ENCODE measurements around the gene TMEM86B.
A peak's percentile ranks its signal among the peaks of the same experiment; 100 is the strongest.

Gene TMEM86B

GRCh38 chr19:55208880-55209692 is 19.5 kb downstream of the TMEM86B start, which contains the start of gene PTPRH:
TSS of gene PTPRH (minus strand) at chr19:55209501. CDS start at chr19:55209433, 68 bp downstream.
- ChIA-PET POLR2A (interaction anchor here (1.2 kb wide), 1 partner anchor 198 kb away, joined by 3 read pairs; no protein-coding TSS in a partner anchor), CTCF (interaction anchor here (0.6 kb wide), 2 partner anchors 68 to 92 kb away, joined by 3 read pairs; no protein-coding TSS in a partner anchor)
- no peaks in the 10 kb centered on the region for H3K36me3 ChIP-seq (ENCODE audit: control insufficient read depth in 2 of 2, insufficient read depth in 1 of 2, low read length in 2 of 2)
- H3K4me3 ChIP-seq (ENCODE audit: low read depth, low read length), result no peak within 1 kb of the TSS
- peak within 1 kb of the TSS; percentile 22; the same call in 1 of the 2 replicates for H3K27ac ChIP-seq (ENCODE audit: extremely low read depth, low read depth, low read length)
- TF ChIP-seq ELK4 (IDR thresholded peaks at IDR 0.05; ENCODE audit: borderline replicate concordance, low read depth, low read length), result no peak
- TF ChIP-seq ZNF202 (tag by site-specific recombination; IDR thresholded peaks at IDR 0.05; ENCODE audit: borderline replicate concordance), result no peak
- TF ChIP-seq, protein P1, sequence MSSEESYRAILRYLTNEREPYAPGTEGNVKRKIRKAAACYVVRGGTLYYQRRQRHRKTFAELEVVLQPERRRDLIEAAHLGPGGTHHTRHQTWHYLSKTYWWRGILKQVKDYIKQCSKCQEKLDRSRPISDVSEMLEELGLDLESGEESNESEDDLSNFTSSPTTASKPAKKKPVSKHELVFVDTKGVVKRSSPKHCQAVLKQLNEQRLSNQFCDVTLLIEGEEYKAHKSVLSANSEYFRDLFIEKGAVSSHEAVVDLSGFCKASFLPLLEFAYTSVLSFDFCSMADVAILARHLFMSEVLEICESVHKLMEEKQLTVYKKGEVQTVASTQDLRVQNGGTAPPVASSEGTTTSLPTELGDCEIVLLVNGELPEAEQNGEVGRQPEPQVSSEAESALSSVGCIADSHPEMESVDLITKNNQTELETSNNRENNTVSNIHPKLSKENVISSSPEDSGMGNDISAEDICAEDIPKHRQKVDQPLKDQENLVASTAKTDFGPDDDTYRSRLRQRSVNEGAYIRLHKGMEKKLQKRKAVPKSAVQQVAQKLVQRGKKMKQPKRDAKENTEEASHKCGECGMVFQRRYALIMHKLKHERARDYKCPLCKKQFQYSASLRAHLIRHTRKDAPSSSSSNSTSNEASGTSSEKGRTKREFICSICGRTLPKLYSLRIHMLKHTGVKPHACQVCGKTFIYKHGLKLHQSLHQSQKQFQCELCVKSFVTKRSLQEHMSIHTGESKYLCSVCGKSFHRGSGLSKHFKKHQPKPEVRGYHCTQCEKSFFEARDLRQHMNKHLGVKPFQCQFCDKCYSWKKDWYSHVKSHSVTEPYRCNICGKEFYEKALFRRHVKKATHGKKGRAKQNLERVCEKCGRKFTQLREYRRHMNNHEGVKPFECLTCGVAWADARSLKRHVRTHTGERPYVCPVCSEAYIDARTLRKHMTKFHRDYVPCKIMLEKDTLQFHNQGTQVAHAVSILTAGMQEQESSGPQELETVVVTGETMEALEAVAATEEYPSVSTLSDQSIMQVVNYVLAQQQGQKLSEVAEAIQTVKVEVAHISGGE (tag by site-specific recombination; conservative IDR thresholded peaks at IDR 0.05; ENCODE audit: low read depth), result peak; percentile 23; the same call in 1 of the 2 replicates
- no peak for TF ChIP-seq ZNF174 (tag by site-specific recombination; IDR thresholded peaks at IDR 0.05)
- peaks cover 13% of the 10 kb centered on the region for H3K4me1 ChIP-seq (ENCODE audit: control insufficient read depth, insufficient read depth, low read length)
- H3K9me3 ChIP-seq (ENCODE audit: control insufficient read depth, insufficient read depth, low read depth, low read length), result no peaks in the 10 kb centered on the region; the same call in 1 of the 2 replicates

DNA sequence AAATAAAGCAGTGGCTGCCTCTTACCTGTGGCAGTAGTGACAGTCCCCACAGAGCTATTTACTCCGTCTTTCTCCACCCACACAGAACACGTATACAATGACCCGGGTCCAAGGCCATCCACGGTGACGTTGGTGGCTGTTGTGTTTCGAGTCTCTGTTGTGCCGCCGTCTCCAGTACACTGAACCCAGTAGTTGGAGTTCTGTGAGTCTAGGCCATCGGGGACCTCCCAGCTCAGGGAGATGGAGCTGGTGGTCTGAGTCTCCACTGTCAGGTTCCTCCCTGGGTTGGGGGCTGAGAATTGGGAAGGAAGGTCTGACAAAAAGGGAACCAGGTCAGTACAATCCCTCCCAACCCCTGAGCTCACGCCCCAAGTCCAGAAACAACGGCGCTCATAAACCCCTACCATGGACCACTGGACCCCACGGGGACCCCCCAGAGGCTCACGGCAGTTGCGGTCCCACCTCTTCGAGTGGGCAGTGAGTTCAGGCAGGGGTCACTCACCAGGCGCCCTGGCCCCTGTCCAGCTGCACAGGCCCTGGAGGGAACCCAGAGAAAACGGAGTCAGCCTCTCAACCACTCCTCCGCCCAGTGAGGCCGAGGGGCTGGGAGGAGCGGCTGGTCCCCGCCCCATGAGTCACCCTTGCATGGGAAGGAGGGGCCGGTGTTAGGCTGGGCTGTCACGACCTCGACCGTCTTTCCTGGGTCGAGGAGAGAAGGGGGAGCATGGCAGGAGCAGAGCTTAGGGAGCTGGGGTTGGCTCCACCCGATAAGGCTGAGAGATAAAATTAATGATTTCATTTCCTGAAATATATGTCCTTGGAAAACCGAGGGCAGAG is 21.7 kb downstream of the TMEM86B start:
- Histone ChIP-seq H3K36me3 (ENCODE audit: control insufficient read depth in 2 of 2, insufficient read depth in 1 of 2, low read length in 2 of 2) (no peaks in the 10 kb centered on the region), H3K9me3 (ENCODE audit: control insufficient read depth, insufficient read depth, low read depth, low read length) (no peaks in the 10 kb centered on the region), H3K4me1 (ENCODE audit: control insufficient read depth, insufficient read depth, low read length) (peaks cover 13% of the 10 kb centered on the region), H3K27ac (ENCODE audit: extremely low read depth, low read depth, low read length) (no peak overlapping the region), H3K4me3 (ENCODE audit: low read depth, low read length) (peak overlapping the region; percentile 4)
- POLR2A ChIA-PET, result interaction anchor here (0.6 to 2.1 kb wide), 6 partner anchors 9 to 201 kb away, joined by 3 to 6 read pairs (median 4); partner anchors contain the start of genes PPP6R1 and UBE2S
- CTCF ChIA-PET, result interaction anchor here (0.7 to 1.4 kb wide), 3 partner anchors 46 to 269 kb away, joined by 3 to 5 read pairs (median 3); partner anchors contain the start of gene PPP6R1
- TF ChIP-seq ZFHX2 (tag by site-specific recombination; conservative IDR thresholded peaks at IDR 0.05) (peak; percentile 55), SP2 (tag by site-specific recombination; IDR thresholded peaks at IDR 0.05) (peak; percentile 52), ZNF670 (tag by site-specific recombination; IDR thresholded peaks at IDR 0.05; ENCODE audit: low read depth) (no peak), HIC1 (tag by site-specific recombination; IDR thresholded peaks at IDR 0.05) (peak; percentile 29; the same call in 1 of the 2 replicates), IKZF3 (tag by site-specific recombination; IDR thresholded peaks at IDR 0.05) (peak; percentile 50; the same call in 1 of the 2 replicates), SP7 (tag by site-specific recombination; IDR thresholded peaks at IDR 0.05) (peak; percentile 76), SCRT2 (tag by site-specific recombination; IDR thresholded peaks at IDR 0.05) (peak; percentile 49; the same call in 1 of the 2 replicates), ZSCAN16 (tag by site-specific recombination; IDR thresholded peaks at IDR 0.05) (no peak), ZNF518A (tag by site-specific recombination; conservative IDR thresholded peaks at IDR 0.05; ENCODE audit: low read depth) (no peak), ZFP69B (tag by site-specific recombination; IDR thresholded peaks at IDR 0.05) (0 out of 2 replicates have a peak, but pooled peaks have one; percentile 12)
- TF ChIP-seq, protein P2, sequence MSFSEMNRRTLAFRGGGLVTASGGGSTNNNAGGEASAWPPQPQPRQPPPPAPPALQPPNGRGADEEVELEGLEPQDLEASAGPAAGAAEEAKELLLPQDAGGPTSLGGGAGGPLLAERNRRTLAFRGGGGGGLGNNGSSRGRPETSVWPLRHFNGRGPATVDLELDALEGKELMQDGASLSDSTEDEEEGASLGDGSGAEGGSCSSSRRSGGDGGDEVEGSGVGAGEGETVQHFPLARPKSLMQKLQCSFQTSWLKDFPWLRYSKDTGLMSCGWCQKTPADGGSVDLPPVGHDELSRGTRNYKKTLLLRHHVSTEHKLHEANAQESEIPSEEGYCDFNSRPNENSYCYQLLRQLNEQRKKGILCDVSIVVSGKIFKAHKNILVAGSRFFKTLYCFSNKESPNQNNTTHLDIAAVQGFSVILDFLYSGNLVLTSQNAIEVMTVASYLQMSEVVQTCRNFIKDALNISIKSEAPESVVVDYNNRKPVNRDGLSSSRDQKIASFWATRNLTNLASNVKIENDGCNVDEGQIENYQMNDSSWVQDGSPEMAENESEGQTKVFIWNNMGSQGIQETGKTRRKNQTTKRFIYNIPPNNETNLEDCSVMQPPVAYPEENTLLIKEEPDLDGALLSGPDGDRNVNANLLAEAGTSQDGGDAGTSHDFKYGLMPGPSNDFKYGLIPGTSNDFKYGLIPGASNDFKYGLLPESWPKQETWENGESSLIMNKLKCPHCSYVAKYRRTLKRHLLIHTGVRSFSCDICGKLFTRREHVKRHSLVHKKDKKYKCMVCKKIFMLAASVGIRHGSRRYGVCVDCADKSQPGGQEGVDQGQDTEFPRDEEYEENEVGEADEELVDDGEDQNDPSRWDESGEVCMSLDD (tag by site-specific recombination; IDR thresholded peaks at IDR 0.05), result peak; percentile 64; the same call in 1 of the 2 replicates
